SK-N-MC (cell line): Measurements from ENCODE around the gene CIT.

ENCODE experiments used
- EZH2 ChIP-seq: fragments of 200-600 bp; sonication (generic); IDR thresholded peaks from one replicate; pipeline ENCODE4 v1.6.1; 2017; ENCODE audit warnings: antibody characterized with exemption
- FOXP2 ChIP-seq: optimal IDR thresholded peaks from 2 replicates; pipeline ENCODE3; 2011; ENCODE audit warnings: mild to moderate bottlenecking, moderate library complexity; ENCODE audit not compliant: insufficient read depth; ENCODE audit errors: extremely low read length, control extremely low read depth
- POLR2AphosphoS5 ChIP-seq: IDR thresholded peaks from 2 replicates; pipeline ENCODE4 v1.6.1; 2012; ENCODE audit warnings: mild to moderate bottlenecking, low read depth, low read length, borderline replicate concordance

- TF ChIP-seq EZH2: no peak
- no peak for TF ChIP-seq POLR2AphosphoS5
- no peak for TF ChIP-seq FOXP2
Measured at GRCh38 chr12:119864591-119864990, 12.5 kb downstream of the CIT start.
